Sigmoid colon (tissue), 7 donors: ENCODE results near the gene SCAMP3. TPM values are rescaled to one million over a fixed set of nuclear protein-coding genes. Genes with fewer than 3 reads are reported as not detected.
A peak's percentile ranks its signal among the peaks of the same experiment; 100 is the strongest.

Experiments used
- DNase-seq: peaks from one replicate; pipeline ENCODE4 v3.0.0-alpha.2; 2019
- H3K27ac ChIP-seq, 4 donors: fragments of 200-600 bp; sonication (generic); one replicate each; pipeline ENCODE4 v1.5.1; 2016 to 2019; ENCODE audit warnings: mild to moderate bottlenecking in 1 of 4
- H3K27me3 ChIP-seq, 3 donors: fragments of 200-600 bp; sonication (generic); one replicate each; pipeline ENCODE4 v1.5.1; 2019; ENCODE audit warnings: mild to moderate bottlenecking in 1 of 3
- H3K36me3 ChIP-seq, 4 donors: fragments of 200-600 bp; sonication (generic); one replicate each; pipeline ENCODE4 v1.5.1; 2016 to 2019
- H3K4me1 ChIP-seq, 4 donors: fragments of 200-600 bp; sonication (generic); one replicate each; pipeline ENCODE4 v1.5.1; 2017 to 2019
- H3K4me3 ChIP-seq, 4 donors: fragments of 200-600 bp; sonication (generic); one replicate each; pipeline ENCODE4 v1.5.1; 2017 to 2019; ENCODE audit warnings: mild to moderate bottlenecking in 2 of 4, moderate library complexity in 1 of 4
- H3K9me3 ChIP-seq, 4 donors: fragments of 200-600 bp in 3 of 4; sonication (generic) in 3 of 4; one replicate each; pipeline versions ENCODE4 v1.5.1 to v1.6.1; 2013 to 2019
- CTCF ChIP-seq, 4 experiments: fragments of 450-650 bp in 3 of 4; fragments of 200-600 bp in 1 of 4; IDR thresholded peaks; one replicate each; pipeline ENCODE4 v1.5.1; 2016 to 2019; ENCODE audit warnings: antibody characterized with exemption in 4 of 4, mild to moderate bottlenecking in 3 of 4, moderate library complexity in 2 of 4
- EP300 ChIP-seq, 4 donors: sonication (generic); formaldehyde crosslinking; IDR thresholded peaks; one replicate each; pipeline ENCODE4 v1.6.1; 2017; ENCODE audit warnings: antibody characterized with exemption in 4 of 4
- POLR2A ChIP-seq, 2 donors: fragments of 450-650 bp; IDR thresholded peaks; one replicate each; pipeline ENCODE4 v1.6.1; 2016; ENCODE audit warnings: antibody characterized with exemption in 2 of 2, mild to moderate bottlenecking in 2 of 2, moderate library complexity in 2 of 2
- POLR2AphosphoS5 ChIP-seq, 4 donors: sonication (generic); formaldehyde crosslinking; IDR thresholded peaks; one replicate each; pipeline ENCODE4 v1.6.1; 2017; ENCODE audit warnings: antibody characterized with exemption in 4 of 4
- WGBS, 2 donors: extraction: QIAGEN DNeasy Blood & Tissue Kit; methylation state at CpG; one replicate each; pipeline ENCODE4 v1.1.7; 2013; 5-methylcytosine and 5-hydroxymethylcytosine counted together
- intact Hi-C: fragments of 100-400 bp; cut with DNase I; formaldehyde crosslinking; loops from one replicate; pipeline ENCODE4 v1.15.1; 2023
- polyA plus RNA-seq, 3 donors: library from polyadenylated mRNA; stranded (reverse); fragments of 200-250 nt; gene quantifications; one replicate each; pipeline ENCODE4 v1.2.3, GENCODE V29; 2013
- total RNA-seq, 4 donors: library from RNA; depleted of rRNA; stranded (reverse); fragments of >200 nt; gene quantifications; one replicate each; pipeline ENCODE4 v1.1.0, GENCODE V29; 2016
- donor health status: healthy with polysubstance abuse.
- donor health status: Bipolar disorder and iron deficiency.
- donor health status: healthy.

Gene SCAMP3
- total and polyA plus RNA-seq, 7 donors: 11.6 to 56.4 (median 34.6) TPM

GRCh38 chr1:155256058-155256852 lies 5.9 kb downstream of the SCAMP3 start:
- Histone ChIP-seq H3K4me3 (peak overlapping the region; percentile 83 to 90 (median 90)), H3K27ac (peak overlapping the region; percentile 92 to 97 (median 96)), H3K27me3 (no peaks in the 10 kb centered on the region), H3K4me1 (peaks cover 0 to 39% (median 36%) of the 10 kb centered on the region in 4 donors), H3K36me3 (peaks cover 0 to 41% (median 12%) of the 10 kb centered on the region in 4 donors), H3K9me3 (no peaks in the 10 kb centered on the region)
- TF ChIP-seq POLR2A (IDR thresholded peaks at IDR 0.05) (no peak), POLR2AphosphoS5 (IDR thresholded peaks at IDR 0.05) (no peak), CTCF (IDR thresholded peaks at IDR 0.05) (no peak), EP300 (IDR thresholded peaks at IDR 0.05) (no peak)
- no peak for DNase-seq
- intact Hi-C loops: no loop called here
- 79 to 85% methylated on average over 20 of the region's 20 CpGs for WGBS, 2 donors

- 1 to 4% methylated on average over 54 of the region's 54 CpGs for WGBS, 2 donors
- intact Hi-C loops: loop anchor here (2.0 kb wide), 2 partner anchors 53 to 69 kb away; partner anchors contain the start of gene FDPS
- Histone ChIP-seq H3K4me3 (peak within 1 kb of the TSS; percentile 83 to 90 (median 90)), H3K27me3 (no peaks in the 10 kb centered on the region), H3K4me1 (peaks cover 0 to 39% (median 34%) of the 10 kb centered on the region in 4 donors), H3K9me3 (no peaks in the 10 kb centered on the region), H3K36me3 (peaks cover 0 to 41% (median 11%) of the 10 kb centered on the region in 4 donors), H3K27ac (peak within 1 kb of the TSS; percentile 92 to 97 (median 96))
- TF ChIP-seq EP300 (IDR thresholded peaks at IDR 0.05): peak in 1 of 4 donors; percentile 54
- peak; percentile 87 to 93 (median 90) for TF ChIP-seq POLR2AphosphoS5 (IDR thresholded peaks at IDR 0.05)
- peak; percentile 42 to 73 for TF ChIP-seq POLR2A (IDR thresholded peaks at IDR 0.05)
- no peak for TF ChIP-seq CTCF (IDR thresholded peaks at IDR 0.05)
- peak; percentile 95 for DNase-seq
Measured at GRCh38 chr1:155255243-155256007, 6.7 kb downstream of the SCAMP3 start, which contains the start of gene ENTREP3. ENTREP3 (minus strand) TSS chr1:155255483; CDS start chr1:155254877, 606 bp downstream.

- no peaks in the 10 kb centered on the region for H3K27me3 ChIP-seq
- TF ChIP-seq POLR2AphosphoS5 (IDR thresholded peaks at IDR 0.05) (no peak), CTCF (IDR thresholded peaks at IDR 0.05) (peak in 2 of 4 experiments; percentile 14 to 17)
- intact Hi-C loops: loop anchor here (2.0 kb wide), 2 partner anchors 54 to 70 kb away; partner anchors contain the start of gene FDPS
- WGBS, 2 donors: 4 to 10% methylated on average over 35 of the region's 35 CpGs
- H3K4me1 ChIP-seq: peaks cover 0 to 41% (median 35%) of the 10 kb centered on the region in 4 donors
- H3K9me3 ChIP-seq: no peaks in the 10 kb centered on the region
- H3K4me3 ChIP-seq: peak overlapping the region; percentile 83 to 90 (median 90)
- peak; percentile 75 for DNase-seq
- peaks cover 0 to 35% (median 9%) of the 10 kb centered on the region in 4 donors for H3K36me3 ChIP-seq
- peak overlapping the region; percentile 92 to 97 (median 96) for H3K27ac ChIP-seq
Measured at GRCh38 chr1:155254714-155255242, 7.4 kb downstream of the SCAMP3 start.

DNA sequence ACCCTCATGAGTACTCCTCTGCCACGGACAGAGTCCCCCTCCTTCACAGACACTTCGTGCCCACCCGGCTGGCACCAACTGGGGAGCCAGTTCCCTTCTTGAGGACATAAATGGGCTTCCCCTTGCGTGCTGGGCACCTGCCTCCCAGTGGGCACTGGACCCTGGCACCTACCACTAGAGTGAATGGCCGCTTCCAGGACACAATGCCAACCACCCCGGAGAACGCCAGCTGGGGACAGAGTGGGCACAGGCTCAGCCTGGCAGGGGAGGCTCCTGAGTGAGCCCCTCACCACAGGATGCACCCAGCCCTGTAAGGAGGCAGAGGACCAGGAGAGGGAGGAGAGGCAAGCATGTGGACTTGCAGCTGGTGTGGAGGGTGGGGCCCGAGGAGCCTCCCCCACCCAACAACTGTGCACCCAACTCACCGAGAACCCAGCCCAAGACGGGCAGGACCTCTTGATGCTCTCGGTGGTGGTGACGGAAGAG lies 7.9 kb downstream of the SCAMP3 start:
- H3K4me1 ChIP-seq: peaks cover 0 to 41% (median 35%) of the 10 kb centered on the region in 4 donors
- no peak for TF ChIP-seq CTCF (IDR thresholded peaks at IDR 0.05)
- TF ChIP-seq EP300 (IDR thresholded peaks at IDR 0.05): no peak
- no peak for TF ChIP-seq POLR2AphosphoS5 (IDR thresholded peaks at IDR 0.05)
- no peak for TF ChIP-seq POLR2A (IDR thresholded peaks at IDR 0.05)
- WGBS, 2 donors: 51 to 57% methylated on average over 12 of the region's 12 CpGs
- peak overlapping the region; percentile 83 to 90 (median 90) for H3K4me3 ChIP-seq
- no peak for DNase-seq
- peaks cover 0 to 31% (median 5%) of the 10 kb centered on the region in 4 donors for H3K36me3 ChIP-seq
- H3K27ac ChIP-seq: peak overlapping the region; percentile 92 to 97 (median 96)
- intact Hi-C loops: loop anchor here (2.0 kb wide), 2 partner anchors 55 to 71 kb away; partner anchors contain the start of gene FDPS
- H3K27me3 ChIP-seq: no peaks in the 10 kb centered on the region
- H3K9me3 ChIP-seq: no peaks in the 10 kb centered on the region
